ENCODE results near the gene HS3ST6.

Gene HS3ST6

DNA sequence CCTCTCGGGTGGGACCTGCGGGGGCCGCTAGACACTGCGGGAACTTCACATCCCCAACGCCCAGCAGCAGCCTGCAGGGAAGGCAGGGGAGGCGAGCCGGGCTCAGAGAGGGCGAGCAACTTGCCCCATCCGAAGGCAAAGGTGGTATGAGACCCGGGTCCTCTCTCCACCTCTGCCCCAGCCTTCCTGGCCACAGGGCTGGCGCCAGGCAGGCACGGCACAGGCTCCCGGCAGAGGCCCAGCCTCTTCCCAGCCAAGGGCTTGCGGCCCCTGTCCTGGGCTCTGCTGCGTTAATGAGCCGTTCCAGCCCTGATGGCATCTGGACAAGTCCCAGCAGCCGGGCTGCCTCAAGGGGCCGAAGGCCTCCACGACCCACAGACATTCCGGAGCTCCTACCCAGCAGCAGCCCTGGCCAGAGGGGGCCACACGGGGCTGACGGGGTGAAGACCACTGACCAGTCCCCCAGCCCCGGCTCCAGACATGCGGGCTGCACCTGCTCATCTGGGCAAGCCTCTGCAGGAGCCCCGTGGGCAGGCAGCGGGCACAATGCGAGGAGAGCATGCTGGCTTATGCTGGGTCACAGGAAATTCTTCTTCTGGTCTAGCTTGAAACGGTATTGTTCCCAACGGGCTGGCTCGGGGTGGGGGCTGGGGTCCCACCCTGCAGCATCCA, 1.2 kb upstream of the HS3ST6 start:
- no peak for FAIRE-seq
- no peak for TF ChIP-seq POLR2AphosphoS5 (IDR thresholded peaks at IDR 0.05; ENCODE audit: low read depth, low read length)
- no peak for TF ChIP-seq TAF1 (IDR thresholded peaks at IDR 0.05; ENCODE audit: borderline replicate concordance, low read depth, low read length)
- no peak for TF ChIP-seq POLR2A (IDR thresholded peaks at IDR 0.05; ENCODE audit: low read depth, low read length)
- no peak for DNase-seq (ENCODE audit: insufficient read length)

DNA sequence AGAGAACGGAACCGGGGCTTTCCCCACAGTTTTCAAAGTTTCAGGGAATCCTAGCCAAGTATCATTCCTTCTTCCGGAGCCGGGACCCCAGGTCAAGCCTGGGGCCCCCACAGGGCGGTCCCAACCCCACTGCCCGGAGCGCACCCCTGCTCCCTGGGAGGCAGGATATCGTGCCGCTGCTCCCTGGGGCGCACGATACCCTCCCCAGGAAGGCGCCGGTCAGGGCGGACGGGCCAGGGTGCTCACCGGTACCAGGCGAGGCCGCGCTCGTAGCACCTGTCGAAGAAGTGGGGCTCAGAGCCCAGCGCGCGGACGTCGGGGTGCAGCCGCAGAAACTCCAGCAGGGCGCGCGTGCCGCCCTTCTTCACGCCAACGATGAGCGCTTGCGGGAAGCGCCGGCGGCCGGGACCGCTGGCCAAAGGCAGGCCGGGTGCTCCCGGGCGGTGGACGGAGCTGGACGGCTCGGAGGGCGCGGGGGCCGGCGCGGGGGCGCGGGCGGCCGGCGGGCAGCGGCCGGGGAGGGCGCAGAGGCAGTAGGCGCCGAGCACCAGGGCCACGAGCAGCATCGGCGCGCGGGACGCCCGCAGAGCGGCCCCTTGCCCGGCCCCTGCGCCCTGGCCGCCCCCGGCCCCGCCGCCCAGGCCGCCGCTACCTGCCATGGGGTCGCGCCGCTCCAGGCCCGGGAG, 407 bp downstream of the HS3ST6 start:
- FAIRE-seq (no peak), DNase-seq (ENCODE audit: insufficient read length) (no peak)
- TF ChIP-seq POLR2AphosphoS5 (IDR thresholded peaks at IDR 0.05; ENCODE audit: low read depth, low read length) (no peak), POLR2A (IDR thresholded peaks at IDR 0.05; ENCODE audit: low read depth, low read length) (no peak), TAF1 (IDR thresholded peaks at IDR 0.05; ENCODE audit: borderline replicate concordance, low read depth, low read length) (no peak)

DNA sequence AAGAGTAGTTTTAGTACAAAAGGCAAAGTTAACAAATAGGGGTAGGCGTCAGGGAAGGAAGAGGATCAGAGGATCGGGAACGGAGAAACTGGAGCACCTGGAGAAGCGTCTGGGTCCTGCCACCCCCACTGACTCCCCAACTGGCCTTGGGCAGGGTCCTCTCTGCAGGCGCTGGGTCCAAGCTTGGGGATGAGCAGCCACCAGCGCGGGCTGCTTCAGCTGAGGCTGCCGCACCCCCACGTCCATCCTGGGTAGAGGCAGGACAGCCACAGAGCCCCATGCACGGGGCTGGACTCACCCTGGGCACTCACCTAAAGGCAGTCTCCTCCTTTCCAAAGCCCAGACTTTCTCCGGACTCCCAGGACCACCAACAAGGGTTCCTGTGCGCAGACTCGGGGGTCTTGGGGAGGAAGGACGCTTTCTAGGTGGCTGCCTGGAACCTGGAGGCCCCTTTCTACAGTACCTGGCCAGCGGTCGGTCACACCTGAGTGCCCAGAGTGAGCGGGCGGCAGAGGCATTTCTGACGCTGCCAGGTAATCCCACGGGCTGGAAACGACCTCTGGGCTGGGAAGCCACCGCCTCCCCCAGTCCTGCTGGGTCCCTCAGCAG, 1.1 kb downstream of the HS3ST6 start:
- TF ChIP-seq POLR2A (IDR thresholded peaks at IDR 0.05; ENCODE audit: low read depth, low read length) (no peak), TAF1 (IDR thresholded peaks at IDR 0.05; ENCODE audit: borderline replicate concordance, low read depth, low read length) (no peak), POLR2AphosphoS5 (IDR thresholded peaks at IDR 0.05; ENCODE audit: low read depth, low read length) (no peak)
- DNase-seq (ENCODE audit: insufficient read length) (no peak), FAIRE-seq (no peak)

DNA sequence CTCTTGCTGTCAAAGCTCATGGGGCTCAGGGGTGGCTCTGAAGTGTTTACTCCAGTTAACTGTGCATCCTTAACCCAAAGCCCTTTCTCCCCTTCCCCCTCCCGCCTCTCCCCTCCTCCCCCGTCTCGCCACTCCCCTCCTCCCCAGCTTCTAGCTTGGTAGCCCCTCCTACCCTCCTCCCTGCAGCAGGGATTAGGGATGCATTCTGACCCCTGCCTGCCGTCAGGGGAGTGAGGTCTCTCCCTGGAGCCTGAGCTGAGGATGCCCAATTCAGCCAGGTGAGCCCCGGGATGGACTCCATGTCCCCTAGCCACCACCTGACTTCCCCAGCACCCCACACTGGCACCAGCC, 1.6 kb downstream of the HS3ST6 start:
- FAIRE-seq (no peak), DNase-seq (ENCODE audit: insufficient read length) (no peak)
- TF ChIP-seq TAF1 (IDR thresholded peaks at IDR 0.05; ENCODE audit: borderline replicate concordance, low read depth, low read length) (no peak), POLR2A (IDR thresholded peaks at IDR 0.05; ENCODE audit: low read depth, low read length) (no peak), POLR2AphosphoS5 (IDR thresholded peaks at IDR 0.05; ENCODE audit: low read depth, low read length) (no peak)

DNA sequence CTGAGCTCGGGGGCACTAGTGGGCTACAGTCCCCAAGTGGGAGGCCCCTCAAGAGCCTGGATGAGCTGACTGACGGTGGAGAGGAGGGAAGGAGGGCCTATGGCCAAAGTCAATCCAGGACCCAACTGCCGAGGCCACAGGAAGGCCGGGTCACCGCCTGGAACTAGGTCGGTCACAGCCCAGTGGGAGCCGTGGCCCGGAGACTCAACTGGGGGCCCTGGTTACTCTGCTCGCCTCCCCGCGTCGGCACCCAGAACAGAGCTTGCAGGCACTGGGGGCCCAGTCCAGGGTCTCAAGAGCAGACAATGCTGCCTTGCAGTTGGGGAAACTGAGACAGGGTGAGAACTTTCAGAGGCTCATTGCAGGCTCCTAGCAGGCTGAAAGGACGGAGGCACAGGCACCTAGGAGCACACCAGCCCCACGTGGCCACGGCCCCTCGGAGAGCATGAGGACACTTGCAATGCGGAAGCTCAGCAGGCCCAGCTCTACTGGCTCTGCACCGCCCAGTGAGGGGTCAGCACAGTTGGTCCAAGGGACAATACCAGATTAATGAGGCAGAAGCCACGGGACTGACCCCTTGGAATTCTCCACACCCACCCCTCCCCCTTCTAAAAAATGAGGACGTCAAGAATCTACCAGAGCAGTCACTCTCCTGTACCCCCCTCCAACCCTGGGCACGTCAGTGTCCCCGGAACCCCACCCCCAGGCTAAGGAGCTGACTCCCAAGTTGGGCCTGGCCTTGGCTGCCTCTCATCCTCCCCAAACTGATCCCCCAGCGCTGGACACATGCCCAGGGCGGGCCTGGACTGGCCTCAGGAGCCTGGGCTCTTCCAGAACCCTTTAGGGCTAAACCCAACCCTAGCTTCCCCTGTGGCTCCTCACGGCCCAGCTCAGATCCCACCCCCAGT, 2.2 kb downstream of the HS3ST6 start:
- no peak for TF ChIP-seq POLR2A (IDR thresholded peaks at IDR 0.05; ENCODE audit: low read depth, low read length)
- TF ChIP-seq TAF1 (IDR thresholded peaks at IDR 0.05; ENCODE audit: borderline replicate concordance, low read depth, low read length), result no peak
- TF ChIP-seq POLR2AphosphoS5 (IDR thresholded peaks at IDR 0.05; ENCODE audit: low read depth, low read length), result no peak
- FAIRE-seq (no peak), DNase-seq (ENCODE audit: insufficient read length) (no peak)

DNA sequence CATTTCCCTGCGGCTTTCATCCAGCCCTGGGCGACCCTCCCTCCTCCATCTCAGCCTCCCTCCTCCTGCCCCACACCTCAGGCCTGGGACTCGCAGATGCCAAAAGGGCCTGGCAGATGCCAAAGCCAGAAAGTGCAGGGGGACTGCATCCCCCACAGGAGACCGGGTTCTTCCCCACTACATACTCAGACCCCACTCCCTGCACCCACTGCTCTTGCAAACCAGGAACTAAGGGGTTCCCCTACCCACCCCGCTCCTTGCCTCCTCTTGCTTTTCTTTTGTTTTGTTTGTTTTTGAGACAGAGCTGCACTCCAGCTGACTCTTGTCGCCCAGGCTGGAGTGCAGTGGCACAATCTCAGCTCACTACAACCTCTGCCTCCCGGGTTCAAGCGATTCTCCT, 3.2 kb downstream of the HS3ST6 start:
- FAIRE-seq (no peak), DNase-seq (ENCODE audit: insufficient read length) (no peak)
- TF ChIP-seq POLR2A (IDR thresholded peaks at IDR 0.05; ENCODE audit: low read depth, low read length) (no peak), POLR2AphosphoS5 (IDR thresholded peaks at IDR 0.05; ENCODE audit: low read depth, low read length) (no peak)

DNA sequence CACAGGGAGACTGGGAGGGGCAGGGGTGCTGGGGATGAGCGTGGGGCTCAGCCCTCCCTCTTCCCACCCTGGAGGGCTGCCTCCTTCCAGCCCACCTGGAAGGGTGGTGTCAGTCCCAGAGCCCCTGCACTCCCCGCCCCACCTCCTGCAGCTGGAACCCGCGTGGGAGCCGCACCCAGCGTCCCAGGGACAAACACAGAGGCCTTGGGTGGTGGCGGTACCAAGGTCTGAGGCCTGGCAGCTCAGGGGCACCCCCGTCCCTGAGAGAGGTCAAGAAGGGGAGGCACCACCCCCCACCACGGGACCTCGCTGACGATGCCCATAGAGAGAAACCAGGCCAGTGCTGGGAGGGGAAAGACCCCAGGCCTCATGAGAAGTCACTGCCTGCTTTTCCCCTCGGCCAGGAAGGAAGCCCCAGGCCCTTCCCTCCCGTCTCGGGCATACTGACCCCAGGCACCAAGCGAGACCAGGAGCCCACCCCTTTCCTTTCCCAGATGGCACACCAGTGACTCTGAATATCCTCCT, 4.1 kb downstream of the HS3ST6 start:
- DNase-seq (ENCODE audit: insufficient read length), result no peak
- TF ChIP-seq POLR2AphosphoS5 (IDR thresholded peaks at IDR 0.05; ENCODE audit: low read depth, low read length), result no peak
- TF ChIP-seq POLR2A (IDR thresholded peaks at IDR 0.05; ENCODE audit: low read depth, low read length), result no peak
- TF ChIP-seq TAF1 (IDR thresholded peaks at IDR 0.05; ENCODE audit: borderline replicate concordance, low read depth, low read length), result no peak
- FAIRE-seq, result no peak

DNA sequence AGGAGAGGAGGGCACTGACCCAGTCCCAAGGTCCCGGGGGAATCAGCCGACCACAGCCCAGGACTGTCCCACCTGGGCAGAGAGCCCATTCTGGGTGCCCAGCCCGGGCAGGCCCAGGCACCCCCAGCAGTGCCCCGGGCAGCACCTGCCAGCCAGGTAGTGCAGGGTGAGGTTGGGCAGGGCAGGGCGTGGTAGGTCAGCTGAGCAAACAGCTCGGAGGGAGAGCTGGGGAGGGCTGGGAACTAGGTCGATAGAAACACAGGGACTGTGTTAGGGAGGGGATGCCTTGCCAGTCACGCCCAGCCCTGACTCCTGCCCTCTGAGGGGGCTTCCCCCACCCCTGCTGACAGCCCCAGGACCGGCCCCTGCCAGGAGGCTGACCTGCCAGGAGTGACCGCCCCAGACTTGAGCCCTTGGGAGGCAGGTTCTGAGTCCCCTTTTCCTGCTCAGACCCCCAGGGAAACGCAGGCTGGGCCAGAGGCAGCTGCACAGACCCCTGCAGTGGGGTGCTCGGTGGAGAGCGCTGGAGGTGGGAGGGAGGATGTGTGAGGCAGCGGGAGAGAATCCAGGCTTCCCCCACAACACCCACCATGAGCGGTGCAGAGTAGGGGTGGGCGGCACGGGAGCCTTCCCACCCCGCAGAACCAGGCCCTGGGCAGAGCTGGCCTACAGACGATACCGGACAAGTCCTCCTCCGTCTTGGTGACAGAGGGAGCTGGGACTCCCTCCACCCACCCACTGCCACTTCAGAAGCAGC, 4.7 kb downstream of the HS3ST6 start:
- no peak for TF ChIP-seq POLR2AphosphoS5 (IDR thresholded peaks at IDR 0.05; ENCODE audit: low read depth, low read length)
- TF ChIP-seq TAF1 (IDR thresholded peaks at IDR 0.05; ENCODE audit: borderline replicate concordance, low read depth, low read length), result no peak
- no peak for TF ChIP-seq POLR2A (IDR thresholded peaks at IDR 0.05; ENCODE audit: low read depth, low read length)
- DNase-seq (ENCODE audit: insufficient read length), result no peak
- FAIRE-seq, result no peak

DNA sequence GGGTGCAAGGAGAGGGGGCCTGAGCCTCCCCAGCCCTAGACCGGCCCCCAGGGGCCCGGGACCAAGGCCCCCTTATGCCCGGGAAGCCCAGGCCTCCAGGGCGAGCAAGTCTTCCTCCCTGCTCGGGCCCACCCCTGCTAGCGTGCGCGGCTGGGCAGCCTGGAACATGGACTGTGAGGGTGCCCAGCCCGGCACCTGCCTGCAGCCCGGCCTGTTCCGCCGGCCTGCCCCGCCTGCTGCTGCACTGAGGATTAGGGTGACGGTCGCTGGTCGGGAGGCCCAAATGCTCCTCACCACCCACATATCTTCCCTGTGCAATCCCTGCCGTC, 6.0 kb downstream of the HS3ST6 start:
- TF ChIP-seq POLR2A (IDR thresholded peaks at IDR 0.05; ENCODE audit: low read depth, low read length) (no peak), POLR2AphosphoS5 (IDR thresholded peaks at IDR 0.05; ENCODE audit: low read depth, low read length) (no peak), TAF1 (IDR thresholded peaks at IDR 0.05; ENCODE audit: borderline replicate concordance, low read depth, low read length) (no peak)
- FAIRE-seq, result no peak

DNA sequence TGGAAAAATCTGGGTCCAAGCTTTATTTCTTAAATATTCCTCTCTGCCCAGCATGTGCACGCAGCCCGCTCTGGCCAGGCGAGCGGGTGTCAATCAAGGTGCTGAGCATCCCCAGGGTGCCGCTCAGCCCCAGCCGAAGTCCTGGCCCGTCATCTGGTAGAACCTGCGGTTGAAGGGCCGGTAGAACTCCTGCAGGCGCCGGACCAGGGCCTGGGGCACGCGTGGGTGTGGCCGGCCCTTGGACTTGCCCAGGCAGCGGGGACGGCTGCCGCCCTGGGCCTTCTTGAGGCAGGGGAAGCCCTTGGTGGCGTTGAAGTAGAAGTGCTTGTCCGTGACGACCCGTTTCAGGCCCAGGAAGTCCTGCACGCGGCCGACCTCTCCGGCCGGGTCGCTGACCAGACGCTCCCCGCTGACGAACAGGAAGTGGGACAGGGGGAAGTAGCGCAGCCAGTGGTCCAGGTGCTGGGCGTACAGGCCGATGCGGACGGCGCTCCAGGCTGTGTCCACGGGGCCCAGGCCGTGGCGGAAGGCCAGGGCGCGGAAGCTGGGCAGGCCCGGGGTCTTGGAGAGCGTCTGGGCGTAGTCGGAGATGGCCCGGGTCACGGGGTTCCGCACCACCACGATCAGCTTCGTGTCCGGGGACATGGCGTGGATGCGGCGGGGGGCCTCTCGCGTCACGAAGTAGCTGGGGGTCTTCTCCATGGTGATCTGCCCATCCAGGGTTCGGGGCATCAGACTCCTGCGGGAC, 6.6 kb downstream of the HS3ST6 start:
- FAIRE-seq (no peak), DNase-seq (ENCODE audit: insufficient read length) (no peak)
- TF ChIP-seq POLR2AphosphoS5 (IDR thresholded peaks at IDR 0.05; ENCODE audit: low read depth, low read length) (no peak), POLR2A (IDR thresholded peaks at IDR 0.05; ENCODE audit: low read depth, low read length) (no peak), TAF1 (IDR thresholded peaks at IDR 0.05; ENCODE audit: borderline replicate concordance, low read depth, low read length) (no peak)

More for the DNA sequence above, 6.0 kb downstream of the HS3ST6 start:
- no peak for DNase-seq (ENCODE audit: insufficient read length)

All from GM12892 (cell line).